Measurements from ENCODE around the gene F2RL3.

The F2RL3 gene

GRCh38 chr19:16915734-16916133 is 26.9 kb downstream of the F2RL3 start:
- TF ChIP-seq CTCF (IDR thresholded peaks at IDR 0.05; ENCODE audit: low read depth, low read length, missing control alignments) = no peak
- in situ Hi-C loops (cut with HindIII; ENCODE audit: low sequenced_read_pairs) = no loop called here
- DNase-seq (ENCODE audit: low read depth) = no peak
- no peak overlapping the region for H3K4me3 ChIP-seq (ENCODE audit: low read depth, low read length)

- no peak overlapping the region for H3K4me3 ChIP-seq (ENCODE audit: low read depth, low read length)
- DNase-seq (ENCODE audit: low read depth) = no peak
- TF ChIP-seq CTCF (IDR thresholded peaks at IDR 0.05; ENCODE audit: low read depth, low read length, missing control alignments) = no peak
- in situ Hi-C loops (cut with HindIII; ENCODE audit: low sequenced_read_pairs) = no loop called here
These were observed 28.6 kb downstream of the F2RL3 start for GRCh38 chr19:16917401-16917800.

GRCh38 chr19:16919496-16919895 is 30.7 kb downstream of the F2RL3 start:
- DNase-seq (ENCODE audit: low read depth) = no peak
- in situ Hi-C loops (cut with HindIII; ENCODE audit: low sequenced_read_pairs) = no loop called here
- TF ChIP-seq CTCF (IDR thresholded peaks at IDR 0.05; ENCODE audit: low read depth, low read length, missing control alignments) = no peak
- H3K4me3 ChIP-seq (ENCODE audit: low read depth, low read length) = no peak overlapping the region

GRCh38 chr19:16920816-16921529 is 32.2 kb downstream of the F2RL3 start:
- in situ Hi-C loops (cut with HindIII; ENCODE audit: low sequenced_read_pairs) = no loop called here
- TF ChIP-seq CTCF (IDR thresholded peaks at IDR 0.05; ENCODE audit: low read depth, low read length, missing control alignments) = no peak
- DNase-seq (ENCODE audit: low read depth) = peak; percentile 38
- H3K4me3 ChIP-seq (ENCODE audit: low read depth, low read length) = no peak overlapping the region

GRCh38 chr19:16921766-16922591 is 33.2 kb downstream of the F2RL3 start:
- no peak for DNase-seq (ENCODE audit: low read depth)
- no peak overlapping the region for H3K4me3 ChIP-seq (ENCODE audit: low read depth, low read length)
- TF ChIP-seq CTCF (IDR thresholded peaks at IDR 0.05; ENCODE audit: low read depth, low read length, missing control alignments) = no peak
- in situ Hi-C loops (cut with HindIII; ENCODE audit: low sequenced_read_pairs) = no loop called here

- no peak for DNase-seq (ENCODE audit: low read depth)
- in situ Hi-C loops (cut with HindIII; ENCODE audit: low sequenced_read_pairs) = no loop called here
- H3K4me3 ChIP-seq (ENCODE audit: low read depth, low read length) = no peak overlapping the region
- TF ChIP-seq CTCF (IDR thresholded peaks at IDR 0.05; ENCODE audit: low read depth, low read length, missing control alignments) = no peak
These were observed 33.8 kb downstream of the F2RL3 start for GRCh38 chr19:16922592-16922934.
